Measurements from ENCODE around the gene RAP1GAP.

Gene RAP1GAP

GRCh38 chr1:21565285-21565684 lies 103.9 kb downstream of the RAP1GAP start:
- no peak overlapping the region for H3K9ac ChIP-seq
- peak overlapping the region in 2 of 11 experiments; percentile 75 to 82; a peak in 1 of 22 replicates for H3K4me2 ChIP-seq
- H3K4me3 ChIP-seq, result no peak overlapping the region
- peaks cover 18 to 53% (median 48%) of the 10 kb centered on the region in 10 experiments; a peak in 19 of 20 replicates for H3K4me1 ChIP-seq
- no peak for TF ChIP-seq Cebpa-rat (IDR thresholded peaks at IDR 0.05)
- peaks cover 0 to 33% (median 0%) of the 10 kb centered on the region in 11 experiments; a peak in 5 of 22 replicates for H3K27me3 ChIP-seq
- no peaks in the 10 kb centered on the region for H3K36me3 ChIP-seq
- H4K20me1 ChIP-seq, result peaks cover 0 to 13% (median 0%) of the 10 kb centered on the region in 11 experiments; a peak in 4 of 22 replicates
- no peak overlapping the region for H3K27ac ChIP-seq
- no peaks in the 10 kb centered on the region for H3K9me3 ChIP-seq (replicated peaks in 1 of 11)

- no peak for TF ChIP-seq Cebpa-rat (IDR thresholded peaks at IDR 0.05)
- peaks cover 0 to 13% (median 0%) of the 10 kb centered on the region in 11 experiments; a peak in 4 of 22 replicates for H4K20me1 ChIP-seq
- H3K27me3 ChIP-seq, result peaks cover 0 to 40% (median 0%) of the 10 kb centered on the region in 11 experiments; a peak in 5 of 22 replicates
- no peak overlapping the region for H3K27ac ChIP-seq
- no peak overlapping the region for H3K4me3 ChIP-seq
- H3K9ac ChIP-seq, result 0 out of 22 replicates have a peak overlapping the region, but pooled peaks of 2 of the 11 experiments have one; percentile 10 to 14
- no peaks in the 10 kb centered on the region for H3K36me3 ChIP-seq
- H3K9me3 ChIP-seq (replicated peaks in 1 of 11), result no peaks in the 10 kb centered on the region
- H3K4me1 ChIP-seq, result peaks cover 18 to 52% (median 45%) of the 10 kb centered on the region in 10 experiments; a peak in 19 of 20 replicates
- peak overlapping the region; percentile 10 to 82 (median 72); a peak in 20 of 22 replicates for H3K4me2 ChIP-seq
These were observed 104.5 kb downstream of the RAP1GAP start for GRCh38 chr1:21564521-21565095.

GRCh38 chr1:21563971-21564370 lies 105.2 kb downstream of the RAP1GAP start:
- no peak for TF ChIP-seq Cebpa-rat (IDR thresholded peaks at IDR 0.05)
- Histone ChIP-seq H3K27me3 (peaks cover 0 to 43% (median 0%) of the 10 kb centered on the region in 11 experiments; a peak in 5 of 22 replicates), H4K20me1 (peaks cover 0 to 13% (median 0%) of the 10 kb centered on the region in 11 experiments; a peak in 4 of 22 replicates), H3K9ac (peak overlapping the region in 2 of 11 experiments; percentile 10 to 14; a peak in 2 of 22 replicates), H3K9me3 (replicated peaks in 1 of 11) (no peaks in the 10 kb centered on the region), H3K36me3 (no peaks in the 10 kb centered on the region), H3K4me1 (peaks cover 18 to 47% (median 41%) of the 10 kb centered on the region in 10 experiments; a peak in 19 of 20 replicates), H3K4me3 (no peak overlapping the region), H3K4me2 (peak overlapping the region; percentile 16 to 82 (median 72); a peak in 19 of 22 replicates), H3K27ac (no peak overlapping the region)

GRCh38 chr1:21562896-21563295 lies 106.3 kb downstream of the RAP1GAP start:
- H3K27ac ChIP-seq, result no peak overlapping the region
- H3K36me3 ChIP-seq, result no peaks in the 10 kb centered on the region
- TF ChIP-seq Cebpa-rat (IDR thresholded peaks at IDR 0.05), result no peak
- H3K27me3 ChIP-seq, result peaks cover 0 to 54% (median 0%) of the 10 kb centered on the region in 11 experiments; a peak in 5 of 22 replicates
- H3K9me3 ChIP-seq (replicated peaks in 1 of 11), result no peaks in the 10 kb centered on the region
- H4K20me1 ChIP-seq, result peaks cover 0 to 13% (median 0%) of the 10 kb centered on the region in 11 experiments; a peak in 3 of 22 replicates
- H3K4me1 ChIP-seq, result peaks cover 11 to 43% (median 36%) of the 10 kb centered on the region in 10 experiments; a peak in 19 of 20 replicates
- no peak overlapping the region for H3K4me3 ChIP-seq
- H3K9ac ChIP-seq, result no peak overlapping the region
- H3K4me2 ChIP-seq, result no peak overlapping the region

- Histone ChIP-seq H3K36me3 (no peaks in the 10 kb centered on the region), H3K9me3 (replicated peaks in 1 of 11) (no peaks in the 10 kb centered on the region), H3K4me3 (no peak overlapping the region), H3K4me2 (no peak overlapping the region), H3K9ac (no peak overlapping the region), H3K27me3 (peaks cover 0 to 57% (median 0%) of the 10 kb centered on the region in 11 experiments; a peak in 4 of 22 replicates), H3K27ac (no peak overlapping the region), H4K20me1 (peaks cover 0 to 13% (median 0%) of the 10 kb centered on the region in 11 experiments; a peak in 2 of 22 replicates), H3K4me1 (peaks cover 11 to 29% (median 21%) of the 10 kb centered on the region in 10 experiments; a peak in 18 of 20 replicates)
- TF ChIP-seq Cebpa-rat (IDR thresholded peaks at IDR 0.05), result no peak
These were observed 108.1 kb downstream of the RAP1GAP start for GRCh38 chr1:21560916-21561638.

- Histone ChIP-seq H3K9ac (no peak overlapping the region), H3K27me3 (peaks cover 0 to 54% (median 0%) of the 10 kb centered on the region in 11 experiments; a peak in 4 of 22 replicates), H3K9me3 (replicated peaks in 1 of 11) (no peaks in the 10 kb centered on the region), H3K4me2 (no peak overlapping the region), H4K20me1 (peaks cover 0 to 10% (median 0%) of the 10 kb centered on the region in 11 experiments; a peak in 2 of 22 replicates), H3K36me3 (no peaks in the 10 kb centered on the region), H3K27ac (no peak overlapping the region), H3K4me3 (no peak overlapping the region), H3K4me1 (peaks cover 9 to 25% (median 21%) of the 10 kb centered on the region in 10 experiments; a peak in 18 of 20 replicates)
- TF ChIP-seq Cebpa-rat (IDR thresholded peaks at IDR 0.05), result no peak
These were observed 109.2 kb downstream of the RAP1GAP start for GRCh38 chr1:21559788-21560567.

- Histone ChIP-seq H3K4me3 (peak overlapping the region in 2 of 10 experiments; percentile 4 to 15; a peak in 2 of 20 replicates), H3K9ac (peak overlapping the region in 7 of 11 experiments; percentile 39 to 61 (median 53); a peak in 13 of 22 replicates), H3K4me2 (peak overlapping the region; percentile 64 to 93 (median 82)), H3K36me3 (no peaks in the 10 kb centered on the region), H3K4me1 (peaks cover 22 to 44% (median 35%) of the 10 kb centered on the region in 10 experiments), H3K27ac (peak overlapping the region in 9 of 11 experiments; percentile 11 to 76 (median 69); a peak in 16 of 22 replicates), H3K9me3 (replicated peaks in 1 of 11) (no peaks in the 10 kb centered on the region), H4K20me1 (peaks cover 0 to 4% (median 0%) of the 10 kb centered on the region in 11 experiments; a peak in 2 of 22 replicates), H3K27me3 (peaks cover 0 to 55% (median 0%) of the 10 kb centered on the region in 11 experiments; a peak in 4 of 22 replicates)
- no peak for TF ChIP-seq Cebpa-rat (IDR thresholded peaks at IDR 0.05)
These were observed 115.8 kb downstream of the RAP1GAP start for GRCh38 chr1:21553116-21553926.
